Calu3 (cell line): ENCODE data around the gene REPS1. TPM values are rescaled to one million over a fixed set of nuclear protein-coding genes. Genes with fewer than 3 reads are reported as not detected.

Source experiments
- BruUV-seq: library from RNA; stranded (reverse); fragments of 400-500 nt; replicated peaks from 2 replicates; lab custom pipeline; 2021; lab: Mats Ljungman, UMichigan
- CTCF ChIA-PET: fragments of 300-600 bp; sonication (Branson Sonifier 250); formaldehyde crosslinking; loops from one replicate; lab custom pipeline; 2022; ENCODE audit warnings: antibody characterized with exemption; lab: Charles Lee
- DNase-seq: peaks from one replicate; pipeline ENCODE4 v3.0.0; 2022
- H3K27ac Mint-ChIP-seq: one replicate; pipeline ENCODE4 v1.8.0; 2022; ENCODE audit warnings: mixed read lengths; ENCODE audit not compliant: unreplicated experiment
- H3K27me3 Mint-ChIP-seq: one replicate; pipeline ENCODE4 v1.8.0; 2022; ENCODE audit warnings: mixed read lengths; ENCODE audit not compliant: unreplicated experiment
- H3K36me3 Mint-ChIP-seq: one replicate; pipeline ENCODE4 v1.8.0; 2022; ENCODE audit warnings: mild to moderate bottlenecking, moderate library complexity, mixed read lengths; ENCODE audit not compliant: insufficient read depth, unreplicated experiment
- H3K4me1 Mint-ChIP-seq: one replicate; pipeline ENCODE4 v1.8.0; 2022; ENCODE audit warnings: mild to moderate bottlenecking, low read depth, mixed read lengths; ENCODE audit not compliant: unreplicated experiment
- H3K4me3 Mint-ChIP-seq: one replicate; pipeline ENCODE4 v1.8.0; 2022; ENCODE audit warnings: mild to moderate bottlenecking, low read depth, moderate library complexity, mixed read lengths; ENCODE audit not compliant: unreplicated experiment
- H3K9me3 Mint-ChIP-seq: one replicate; pipeline ENCODE4 v1.8.0; 2022; ENCODE audit warnings: low read depth, mixed read lengths; ENCODE audit not compliant: unreplicated experiment
- intact Hi-C: fragments of 100-400 bp; cut with micrococcal nuclease; formaldehyde crosslinking; loops from one replicate; pipeline ENCODE4 v1.10.0; 2022; ENCODE audit not compliant: unreplicated experiment
- total RNA-seq: library from RNA; stranded (reverse); gene quantifications from 2 replicates; pipeline ENCODE4 v1.2.3, GENCODE V29; 2022
- TF ChIP-seq, protein P1 (sequence below): fragments of 200-600 bp; IDR thresholded peaks from one replicate; pipeline ENCODE4 v1.8.0; 2022; ENCODE audit warnings: antibody characterized with exemption; ENCODE audit not compliant: unreplicated experiment

REPS1 gene
- total RNA-seq, 1 experiment from 2014 or later = 29.5 TPM

DNA sequence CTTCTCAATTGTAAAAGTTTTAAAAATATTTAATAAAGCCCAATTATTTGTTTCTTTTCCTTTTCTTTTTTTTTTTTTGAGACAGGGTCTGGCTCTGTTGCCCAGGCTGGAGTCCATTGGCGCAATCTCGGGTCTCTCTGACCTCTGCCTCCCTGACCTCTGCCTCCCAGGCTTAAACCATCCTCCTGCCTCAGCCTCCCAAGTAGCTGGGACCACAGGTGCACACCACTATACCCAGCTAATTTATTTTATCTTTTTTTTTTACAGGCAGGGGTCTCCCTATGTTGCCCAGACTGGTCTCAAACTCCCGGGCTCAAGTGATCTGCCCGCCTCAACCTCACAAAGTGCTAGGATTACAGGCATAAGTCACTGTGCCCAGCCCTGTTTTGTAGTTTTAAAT lies 9.8 kb downstream of the REPS1 start:
- Mint-ChIP-seq H3K27ac (no peak overlapping the region), H3K9me3 (no peaks in the 10 kb centered on the region), H3K27me3 (no peaks in the 10 kb centered on the region), H3K4me1 (peaks cover 17% of the 10 kb centered on the region), H3K4me3 (no peak overlapping the region), H3K36me3 (no peaks in the 10 kb centered on the region)
- CTCF ChIA-PET = no interaction called here
- no TSS peak for BruUV-seq
- DNase-seq = no peak
- TF ChIP-seq, protein P1, sequence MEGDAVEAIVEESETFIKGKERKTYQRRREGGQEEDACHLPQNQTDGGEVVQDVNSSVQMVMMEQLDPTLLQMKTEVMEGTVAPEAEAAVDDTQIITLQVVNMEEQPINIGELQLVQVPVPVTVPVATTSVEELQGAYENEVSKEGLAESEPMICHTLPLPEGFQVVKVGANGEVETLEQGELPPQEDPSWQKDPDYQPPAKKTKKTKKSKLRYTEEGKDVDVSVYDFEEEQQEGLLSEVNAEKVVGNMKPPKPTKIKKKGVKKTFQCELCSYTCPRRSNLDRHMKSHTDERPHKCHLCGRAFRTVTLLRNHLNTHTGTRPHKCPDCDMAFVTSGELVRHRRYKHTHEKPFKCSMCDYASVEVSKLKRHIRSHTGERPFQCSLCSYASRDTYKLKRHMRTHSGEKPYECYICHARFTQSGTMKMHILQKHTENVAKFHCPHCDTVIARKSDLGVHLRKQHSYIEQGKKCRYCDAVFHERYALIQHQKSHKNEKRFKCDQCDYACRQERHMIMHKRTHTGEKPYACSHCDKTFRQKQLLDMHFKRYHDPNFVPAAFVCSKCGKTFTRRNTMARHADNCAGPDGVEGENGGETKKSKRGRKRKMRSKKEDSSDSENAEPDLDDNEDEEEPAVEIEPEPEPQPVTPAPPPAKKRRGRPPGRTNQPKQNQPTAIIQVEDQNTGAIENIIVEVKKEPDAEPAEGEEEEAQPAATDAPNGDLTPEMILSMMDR = no peak
- intact Hi-C loops = no loop called here

DNA sequence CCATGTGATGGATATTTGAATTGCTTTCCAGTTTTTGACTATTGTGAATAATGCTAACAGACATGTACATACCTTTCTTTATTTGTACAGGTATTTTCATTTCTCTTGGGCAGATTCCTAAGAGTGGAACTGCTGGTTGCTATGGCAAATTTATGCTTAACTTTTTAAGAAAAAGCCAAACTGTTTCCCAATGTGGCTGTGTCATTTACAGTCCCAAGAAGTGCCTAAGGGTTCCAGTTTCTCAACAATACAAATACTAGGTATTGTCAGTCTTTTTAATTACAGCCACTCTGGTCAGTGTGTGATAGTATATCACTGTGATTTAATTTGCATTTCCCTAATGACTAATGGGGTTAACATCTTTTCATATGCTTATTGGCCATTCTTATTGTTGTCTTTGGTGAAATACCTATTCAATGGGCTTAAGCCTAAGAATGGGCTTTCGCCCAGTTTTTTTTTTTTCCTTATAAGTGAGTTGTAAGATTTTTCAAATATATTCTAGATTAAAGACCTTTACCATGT lies 10.3 kb downstream of the REPS1 start:
- Mint-ChIP-seq H3K4me1 (peaks cover 22% of the 10 kb centered on the region), H3K4me3 (no peak overlapping the region), H3K36me3 (no peaks in the 10 kb centered on the region), H3K27me3 (no peaks in the 10 kb centered on the region), H3K27ac (no peak overlapping the region), H3K9me3 (no peaks in the 10 kb centered on the region)
- intact Hi-C loops = no loop called here
- DNase-seq = no peak
- TF ChIP-seq, protein P1 = no peak
- CTCF ChIA-PET = no interaction called here
- no TSS peak for BruUV-seq

GRCh38 chr6:138977242-138977641 lies 10.8 kb downstream of the REPS1 start:
- no peak overlapping the region for H3K4me3 Mint-ChIP-seq
- H3K4me1 Mint-ChIP-seq = peaks cover 27% of the 10 kb centered on the region
- no peaks in the 10 kb centered on the region for H3K9me3 Mint-ChIP-seq
- CTCF ChIA-PET = no interaction called here
- no peak overlapping the region for H3K27ac Mint-ChIP-seq
- no peak for DNase-seq
- intact Hi-C loops = no loop called here
- no peaks in the 10 kb centered on the region for H3K27me3 Mint-ChIP-seq
- no TSS peak for BruUV-seq
- no peaks in the 10 kb centered on the region for H3K36me3 Mint-ChIP-seq
- TF ChIP-seq, protein P1 = no peak

- H3K36me3 Mint-ChIP-seq = no peaks in the 10 kb centered on the region
Observed at GRCh38 chr6:138975815-138976214, 12.2 kb downstream of the REPS1 start.

More at GRCh38 chr6:138975815-138976214, 12.2 kb downstream of the REPS1 start:
- Mint-ChIP-seq H3K4me3 (no peak overlapping the region), H3K9me3 (no peaks in the 10 kb centered on the region), H3K27me3 (no peaks in the 10 kb centered on the region), H3K27ac (no peak overlapping the region), H3K4me1 (peaks cover 41% of the 10 kb centered on the region)
- BruUV-seq = no TSS peak
- intact Hi-C loops = no loop called here
- DNase-seq = no peak
- TF ChIP-seq, protein P1 = no peak
- CTCF ChIA-PET = no interaction called here
